Stomach (tissue), 9 donors: ENCODE measurements around the gene ASTN1. TPM values are rescaled to one million over a fixed set of nuclear protein-coding genes. Genes with fewer than 3 reads are reported as not detected.
A peak's percentile ranks its signal among the peaks of the same experiment; 100 is the strongest.

Experiments used
- DNase-seq, 2 donors: peaks; one replicate each; pipeline versions ENCODE4 v3.0.0 to v3.0.0-alpha.2; 2013 to 2019
- H3K27ac ChIP-seq, 5 donors: fragments of 200-600 bp in 4 of 5; sonication (generic) in 4 of 5; one replicate each; pipeline ENCODE4 v1.5.1; 2013 to 2019; ENCODE audit warnings: mild to moderate bottlenecking in 1 of 5, moderate library complexity in 1 of 5
- H3K27me3 ChIP-seq, 3 donors: fragments of 200-600 bp; sonication (generic); one replicate each; pipeline ENCODE4 v1.5.1; 2017 to 2019; ENCODE audit warnings: mixed run types in 1 of 3
- H3K36me3 ChIP-seq, 4 donors: fragments of 200-600 bp; sonication (generic); 1 replicate in 3 of 4; 2 replicates in 1 of 4; pipeline ENCODE4 v1.5.1; 2016 to 2019
- H3K4me1 ChIP-seq, 4 donors: fragments of 200-600 bp; sonication (generic); one replicate each; pipeline ENCODE4 v1.5.1; 2016 to 2019
- H3K4me3 ChIP-seq, 4 donors: fragments of 200-600 bp; sonication (generic) in 3 of 4; one replicate each; pipeline ENCODE4 v1.5.1; 2016 to 2019; ENCODE audit warnings: mild to moderate bottlenecking in 1 of 4
- H3K9me3 ChIP-seq, 4 donors: fragments of 200-600 bp; sonication (generic); one replicate each; pipeline ENCODE4 v1.5.1; 2016 to 2019
- EP300 ChIP-seq: sonication (generic); formaldehyde crosslinking; IDR thresholded peaks from one replicate; pipeline ENCODE4 v1.6.1; 2017; ENCODE audit warnings: antibody characterized with exemption
- POLR2A ChIP-seq, 4 donors: fragments of 450-650 bp; IDR thresholded peaks; one replicate each; pipeline ENCODE4 v1.6.1; 2016; ENCODE audit warnings: antibody characterized with exemption in 4 of 4, control low read depth in 2 of 4, mild to moderate bottlenecking in 1 of 4, moderate library complexity in 1 of 4
- POLR2AphosphoS5 ChIP-seq, 3 donors: sonication (generic); formaldehyde crosslinking; IDR thresholded peaks; one replicate each; pipeline ENCODE4 v1.6.1; 2016; ENCODE audit warnings: antibody characterized with exemption in 3 of 3
- WGBS, 5 donors: extraction: QIAGEN DNeasy Blood & Tissue Kit in 3 of 5; methylation state at CpG; one replicate each; pipeline versions ENCODE4 v1.1.5 to v1.1.7; 2013 to 2018; 5-methylcytosine and 5-hydroxymethylcytosine counted together
- intact Hi-C: fragments of 100-400 bp; cut with DNase I; formaldehyde crosslinking; loops from one replicate; pipeline ENCODE4 v1.15.1; 2023; ENCODE audit warnings: low total_unique reads
- polyA plus RNA-seq, 3 donors: library from polyadenylated mRNA; stranded (reverse); fragments of 200-250 nt; gene quantifications; one replicate each; pipeline ENCODE4 v1.2.3, GENCODE V29; 2013
- total RNA-seq, 5 donors: library from RNA; depleted of rRNA; stranded (reverse); fragments of >200 nt; gene quantifications; one replicate each; pipeline versions ENCODE4 v1.1.0 to v1.2.3, GENCODE V29; 2014 to 2016
- TF ChIP-seq, protein P1 (sequence below), 7 experiments: fragments of 450-650 bp in 4 of 7; fragments of 200-600 bp in 3 of 7; sonication (generic) in 3 of 7; IDR thresholded peaks; one replicate each; pipeline ENCODE4 v1.5.1; 2016 to 2019; ENCODE audit warnings: antibody characterized with exemption in 7 of 7, control low read depth in 2 of 7, mild to moderate bottlenecking in 1 of 7
- donor health status: healthy with polysubstance abuse.
- donor health status: Bipolar disorder and iron deficiency.
- donor health status: healthy.

ASTN1 gene
- total and polyA plus RNA-seq, 8 donors = 0.13 to 2.4 (median 0.51) TPM; not detected in 4

DNA sequence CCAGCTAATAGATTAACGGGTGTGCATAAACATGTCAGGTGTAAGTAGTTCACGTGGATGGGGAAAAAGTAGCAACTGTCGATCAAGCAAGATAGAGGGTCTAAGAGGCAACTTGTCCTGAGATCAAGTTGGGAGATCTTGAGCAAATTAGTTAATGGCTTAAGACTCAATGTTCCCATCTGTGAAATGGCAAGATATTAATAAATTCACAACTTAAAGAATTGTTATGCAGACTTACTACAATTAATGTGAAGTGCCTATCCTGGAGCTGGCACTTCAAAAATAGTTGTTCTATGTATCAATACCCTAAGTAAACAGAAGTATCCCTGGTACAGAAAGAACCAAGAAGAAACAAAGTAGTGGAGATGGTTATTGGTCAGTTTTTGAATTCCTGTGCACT is 312.4 kb downstream of the ASTN1 start:
- Histone ChIP-seq H3K4me3 (no peak overlapping the region), H3K36me3 (no peaks in the 10 kb centered on the region), H3K4me1 (no peaks in the 10 kb centered on the region), H3K27me3 (peaks cover 0 to 4% (median 0%) of the 10 kb centered on the region in 3 donors), H3K27ac (no peak overlapping the region), H3K9me3 (no peaks in the 10 kb centered on the region)
- no peak for DNase-seq
- intact Hi-C loops = no loop called here
- WGBS, 5 donors = 89 to 95% (median 91%) methylated on average over 3 of the region's 3 CpGs
- TF ChIP-seq EP300 (no peak), POLR2AphosphoS5 (IDR thresholded peaks at IDR 0.05) (no peak), POLR2A (IDR thresholded peaks at IDR 0.05) (no peak)
- TF ChIP-seq, protein P1, sequence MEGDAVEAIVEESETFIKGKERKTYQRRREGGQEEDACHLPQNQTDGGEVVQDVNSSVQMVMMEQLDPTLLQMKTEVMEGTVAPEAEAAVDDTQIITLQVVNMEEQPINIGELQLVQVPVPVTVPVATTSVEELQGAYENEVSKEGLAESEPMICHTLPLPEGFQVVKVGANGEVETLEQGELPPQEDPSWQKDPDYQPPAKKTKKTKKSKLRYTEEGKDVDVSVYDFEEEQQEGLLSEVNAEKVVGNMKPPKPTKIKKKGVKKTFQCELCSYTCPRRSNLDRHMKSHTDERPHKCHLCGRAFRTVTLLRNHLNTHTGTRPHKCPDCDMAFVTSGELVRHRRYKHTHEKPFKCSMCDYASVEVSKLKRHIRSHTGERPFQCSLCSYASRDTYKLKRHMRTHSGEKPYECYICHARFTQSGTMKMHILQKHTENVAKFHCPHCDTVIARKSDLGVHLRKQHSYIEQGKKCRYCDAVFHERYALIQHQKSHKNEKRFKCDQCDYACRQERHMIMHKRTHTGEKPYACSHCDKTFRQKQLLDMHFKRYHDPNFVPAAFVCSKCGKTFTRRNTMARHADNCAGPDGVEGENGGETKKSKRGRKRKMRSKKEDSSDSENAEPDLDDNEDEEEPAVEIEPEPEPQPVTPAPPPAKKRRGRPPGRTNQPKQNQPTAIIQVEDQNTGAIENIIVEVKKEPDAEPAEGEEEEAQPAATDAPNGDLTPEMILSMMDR (IDR thresholded peaks at IDR 0.05) = no peak

DNA sequence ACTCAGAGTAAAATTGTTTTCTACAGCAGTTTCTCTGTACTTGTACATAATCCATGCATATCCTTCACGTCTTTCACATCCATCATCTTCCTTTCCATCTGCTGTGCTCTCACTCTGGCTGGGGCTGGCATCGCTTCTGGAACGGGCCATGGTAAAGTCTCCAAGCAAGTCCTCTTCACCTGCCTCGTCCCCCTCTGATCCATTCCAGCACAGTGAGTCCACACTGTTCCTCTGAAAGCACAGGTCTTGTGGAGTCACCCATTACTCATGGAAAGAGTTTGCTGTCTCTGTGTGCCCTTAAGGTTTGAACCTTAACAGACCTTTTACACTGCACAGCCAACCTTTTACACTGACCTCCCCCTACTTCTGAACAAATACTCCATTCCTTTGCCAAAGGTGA is 313.6 kb downstream of the ASTN1 start:
- intact Hi-C loops = no loop called here
- TF ChIP-seq EP300 = no peak
- TF ChIP-seq, protein P1 (IDR thresholded peaks at IDR 0.05) = no peak
- no peak for TF ChIP-seq POLR2A (IDR thresholded peaks at IDR 0.05)
- TF ChIP-seq POLR2AphosphoS5 (IDR thresholded peaks at IDR 0.05) = no peak

DNA sequence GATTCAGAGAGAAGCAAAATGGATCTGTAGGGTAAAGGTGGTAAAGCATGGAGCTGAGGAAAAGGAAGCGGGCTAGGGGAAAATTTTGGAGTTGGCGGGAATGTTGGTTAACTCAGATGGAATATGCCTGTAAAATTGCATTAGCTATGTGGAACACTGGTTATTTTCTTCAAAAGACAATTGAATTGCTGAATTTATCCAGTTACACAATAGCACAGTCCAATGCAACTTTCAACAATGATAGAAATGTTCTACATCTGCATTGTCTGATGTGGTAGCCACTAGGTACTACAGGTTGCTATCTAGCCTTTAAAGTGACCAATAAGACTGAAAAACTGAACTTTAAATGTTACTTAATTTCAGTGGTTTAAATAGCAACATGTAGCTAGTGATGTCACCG is 315.2 kb downstream of the ASTN1 start:
- intact Hi-C loops = loop anchor here (10.0 kb wide), 1 partner anchor 474 kb away; no protein-coding TSS in a partner anchor
- Histone ChIP-seq H3K4me3 (no peak overlapping the region), H3K27ac (no peak overlapping the region), H3K36me3 (no peaks in the 10 kb centered on the region), H3K27me3 (peaks cover 0 to 4% (median 0%) of the 10 kb centered on the region in 3 donors), H3K4me1 (peaks cover 0 to 3% (median 0%) of the 10 kb centered on the region in 4 donors), H3K9me3 (no peaks in the 10 kb centered on the region)
- TF ChIP-seq POLR2AphosphoS5 (IDR thresholded peaks at IDR 0.05) (no peak), POLR2A (IDR thresholded peaks at IDR 0.05) (no peak), EP300 (no peak)
- TF ChIP-seq, protein P1 (IDR thresholded peaks at IDR 0.05) = no peak
- no peak for DNase-seq
- 72 to 96% (median 95%) methylated on average over 3 of the region's 3 CpGs for WGBS, 5 donors

More for the DNA sequence above, 313.6 kb downstream of the ASTN1 start:
- Histone ChIP-seq H3K36me3 (no peaks in the 10 kb centered on the region), H3K4me3 (no peak overlapping the region), H3K27ac (no peak overlapping the region), H3K4me1 (peaks cover 0 to 2% (median 0%) of the 10 kb centered on the region in 4 donors), H3K9me3 (no peaks in the 10 kb centered on the region), H3K27me3 (peaks cover 0 to 4% (median 0%) of the 10 kb centered on the region in 3 donors)
- DNase-seq = no peak
- WGBS, 5 donors = 65 to 86% (median 81%) methylated on average over 4 of the region's 4 CpGs

DNA sequence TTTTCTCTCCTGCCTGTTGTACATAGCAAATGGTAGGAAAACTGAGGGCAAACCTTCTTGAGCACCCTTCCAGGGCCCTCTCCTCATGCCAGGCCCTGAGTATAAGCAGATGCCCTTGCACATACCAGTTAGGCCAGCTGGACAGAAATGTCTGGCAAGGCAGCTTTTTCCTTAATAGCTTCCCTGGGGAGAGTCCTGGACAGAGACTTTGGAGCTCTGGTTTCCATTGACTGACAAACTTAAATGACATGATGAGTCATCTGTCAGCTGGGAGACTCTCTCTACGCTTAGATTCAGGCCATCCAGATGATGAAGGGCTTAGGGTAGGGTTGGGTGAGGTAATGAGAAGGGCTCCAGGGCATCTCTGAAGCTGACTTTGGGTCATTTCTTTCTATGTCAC is 317.5 kb downstream of the ASTN1 start:
- Histone ChIP-seq H3K36me3 (no peaks in the 10 kb centered on the region), H3K4me3 (no peak overlapping the region), H3K27ac (no peak overlapping the region), H3K4me1 (peaks cover 0 to 16% (median 3%) of the 10 kb centered on the region in 4 donors), H3K9me3 (no peaks in the 10 kb centered on the region), H3K27me3 (peaks cover 0 to 4% (median 0%) of the 10 kb centered on the region in 3 donors)
- no peak for TF ChIP-seq EP300
- no peak for TF ChIP-seq POLR2A (IDR thresholded peaks at IDR 0.05)
- no peak for TF ChIP-seq POLR2AphosphoS5 (IDR thresholded peaks at IDR 0.05)
- TF ChIP-seq, protein P1 (IDR thresholded peaks at IDR 0.05) = no peak
- peak in 1 of 2 donors; percentile 39 for DNase-seq
- 63 to 82% (median 71%) methylated on average over 1 of the region's 1 CpG for WGBS, 5 donors
- intact Hi-C loops = loop anchor here (10.0 kb wide), 1 partner anchor 472 kb away; no protein-coding TSS in a partner anchor
